ENCODE results near the gene PRRT1B. TPM values are rescaled to one million over a fixed set of nuclear protein-coding genes. Genes with fewer than 3 reads are reported as not detected.

Gene PRRT1B
- total RNA-seq (2012; rRNA removed) (not detected in 2 replicates), polyA plus RNA-seq (2012; rRNA removed) (not detected in 2 replicates), Bru-seq, nascent RNA (percentile 10 among the genes with signal in this experiment), BruChase-seq, experiment 1, labeled RNA remaining after a 6-hour chase (percentile 9 among the genes with signal in this experiment), BruChase-seq, experiment 2, labeled RNA remaining after a 2-hour chase (percentile 6 among the genes with signal in this experiment)
- polyA plus RNA-seq (2012; cell fraction: cytosol; rRNA removed) = not detected in 2 replicates
- polyA plus RNA-seq (2012; cell fraction: nucleus; rRNA removed; ENCODE audit: low replicate concordance) = not detected in 2 replicates
- long read RNA-seq = 0 reads

GRCh38 chr9:131545003-131545785 is at the start of gene PRRT1B:
Gene PRRT1B, plus strand, starts transcription at chr9:131545523. Its CDS starts 93 bp downstream, at chr9:131545616.
- no peak within 1 kb of the TSS for H3K18ac ChIP-seq (ENCODE audit: low read depth, low read length)
- no peak within 1 kb of the TSS for H3K27ac ChIP-seq (ENCODE audit: insufficient read depth, low read length)
- no peaks in the 10 kb centered on the region for H3K79me1 ChIP-seq (ENCODE audit: low read depth in 1 of 2, low read length in 2 of 2)
- H4K91ac ChIP-seq (ENCODE audit: insufficient read depth, low read depth, low read length) = no peak within 1 kb of the TSS
- H4K8ac ChIP-seq (ENCODE audit: low read depth in 2 of 2, low read length in 2 of 2) = no peak within 1 kb of the TSS
- H3K9me3 ChIP-seq (ENCODE audit: control insufficient read depth, insufficient read depth, low read length) = peaks cover 32% of the 10 kb centered on the region
- no peak within 1 kb of the TSS for H3K56ac ChIP-seq (ENCODE audit: extremely low read depth, insufficient read depth, low read length)
- no peak for TF ChIP-seq MAFK (IDR thresholded peaks at IDR 0.05; ENCODE audit: low read depth, low read length)
- no peak for TF ChIP-seq CHD1 (IDR thresholded peaks at IDR 0.05; ENCODE audit: low read depth, low read length)
- no peak for TF ChIP-seq RCOR1 (IDR thresholded peaks at IDR 0.05; ENCODE audit: insufficient replicate concordance, low read length)
- no peak within 1 kb of the TSS for H2BK120ac ChIP-seq (ENCODE audit: low read depth, low read length)
- H4K5ac ChIP-seq (ENCODE audit: low read depth, low read length) = no peak within 1 kb of the TSS
- H2BK20ac ChIP-seq (ENCODE audit: low read depth, low read length) = no peak within 1 kb of the TSS
- H2BK5ac ChIP-seq (ENCODE audit: low read depth, low read length, poor library complexity, severe bottlenecking) = no peak within 1 kb of the TSS
- peak within 1 kb of the TSS; percentile 70 for H2AFZ ChIP-seq (replicated peaks; ENCODE audit: low read length, poor library complexity)
- H3K14ac ChIP-seq (replicated peaks; ENCODE audit: low read depth, low read length) = no peak within 1 kb of the TSS
- H2AK9ac ChIP-seq (replicated peaks; ENCODE audit: low read depth, low read length, poor library complexity) = no peak within 1 kb of the TSS
- no peaks in the 10 kb centered on the region for H4K20me1 ChIP-seq (ENCODE audit: insufficient read depth, low read length)
- WGBS, 2 experiments (ENCODE audit: extremely low coverage in 2 of 2, insufficient read length in 1 of 2) = 16% methylated on average over 22 of the region's 50 CpGs; no CpG with 5 or more reads in 1 of the 2 experiments
- no peak within 1 kb of the TSS; the same call in 1 of the 2 replicates for H3K4me2 ChIP-seq (ENCODE audit: low read depth, low read length)
- H2AK5ac ChIP-seq (ENCODE audit: low read depth, low read length) = no peak within 1 kb of the TSS
- H3K4me3 ChIP-seq (ENCODE audit: insufficient read depth, low read depth, low read length) = no peak within 1 kb of the TSS
- no peaks in the 10 kb centered on the region for H3K9me1 ChIP-seq (ENCODE audit: insufficient read depth, low read length)
- in situ Hi-C loops (cut with MboI; ENCODE audit: low sequenced_read_pairs) = no loop called here
- H3K36me3 ChIP-seq (ENCODE audit: control insufficient read depth, insufficient read depth, low read length) = no peaks in the 10 kb centered on the region
- dilution Hi-C loops (cut with HindIII; ENCODE audit: low sequenced_read_pairs, unreplicated experiment) = no loop called here
- no TSS peak for BruUV-seq (replicated peaks)
- peaks cover 4% of the 10 kb centered on the region; the same call in 1 of the 2 replicates for H3K4me1 ChIP-seq (ENCODE audit: control insufficient read depth, insufficient read depth, low read length)
- ATAC-seq (ENCODE audit: low read depth) (peak; percentile 18; the same call in 1 of the 2 replicates), DNase-seq (no peak)
- no peak within 1 kb of the TSS for H3K9ac ChIP-seq (ENCODE audit: low read depth, low read length)
- H3K4ac ChIP-seq (ENCODE audit: low read depth, low read length) = no peak within 1 kb of the TSS
- no peak within 1 kb of the TSS for H2BK15ac ChIP-seq (ENCODE audit: low read depth, low read length)
- ChIA-PET CTCF (no interaction called here), POLR2A (ENCODE audit: unreplicated experiment) (no interaction called here)
- peaks cover 46% of the 10 kb centered on the region for H3K27me3 ChIP-seq (ENCODE audit: control insufficient read depth, insufficient read depth, low read length)
- intact Hi-C loops (cut with micrococcal nuclease) = no loop called here
- no peak within 1 kb of the TSS; the same call in 1 of the 2 replicates for H3K23ac ChIP-seq (ENCODE audit: low read depth, low read length)

Measured in IMR-90 (cell line).